ENCODE data around the gene IGDCC3.

- TF ChIP-seq CTCF (IDR thresholded peaks at IDR 0.05 in 8 of 11, conservative IDR thresholded peaks at IDR 0.05 in 3 of 11) (no peak), POLR2AphosphoS5 (IDR thresholded peaks at IDR 0.05) (no peak)
These were observed 67.9 kb downstream of the IGDCC3 start for GRCh38 chr15:65309882-65310418.
